HG03571 (cell line): ENCODE measurements around the gene SCO1.

Experiments
- ATAC-seq: cut with Tn5 transposase; IDR thresholded peaks from one replicate; pipeline ENCODE4 v1.9.1; 2021; ENCODE audit not compliant: unreplicated experiment

SCO1 gene

DNA sequence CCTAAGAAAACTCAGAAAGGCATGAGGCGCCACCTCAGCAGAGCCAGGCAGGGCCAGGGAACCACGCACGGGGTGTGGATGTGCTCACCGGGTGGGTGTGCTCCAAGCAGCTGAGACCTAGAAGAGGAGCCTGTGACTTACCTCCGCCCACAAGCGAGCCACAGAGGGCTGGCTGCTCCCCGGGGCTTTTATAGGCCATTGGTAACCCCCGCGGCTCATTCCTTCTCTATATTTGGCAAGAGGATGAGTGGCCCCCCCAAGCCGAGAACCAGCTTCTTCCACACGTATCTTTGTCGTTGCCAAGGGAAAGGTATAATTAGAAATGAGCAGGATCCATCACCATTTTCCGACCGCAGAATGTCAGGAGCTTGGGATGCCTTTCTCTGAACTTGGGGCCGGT is 40.2 kb downstream of the SCO1 start, which contains the start of gene MYH3:
MYH3 (minus strand) TSS at position 162 of the 400 bp plus-strand sequence. CDS start 2,245 bp downstream, outside the sequence.
- ATAC-seq, result no peak

DNA sequence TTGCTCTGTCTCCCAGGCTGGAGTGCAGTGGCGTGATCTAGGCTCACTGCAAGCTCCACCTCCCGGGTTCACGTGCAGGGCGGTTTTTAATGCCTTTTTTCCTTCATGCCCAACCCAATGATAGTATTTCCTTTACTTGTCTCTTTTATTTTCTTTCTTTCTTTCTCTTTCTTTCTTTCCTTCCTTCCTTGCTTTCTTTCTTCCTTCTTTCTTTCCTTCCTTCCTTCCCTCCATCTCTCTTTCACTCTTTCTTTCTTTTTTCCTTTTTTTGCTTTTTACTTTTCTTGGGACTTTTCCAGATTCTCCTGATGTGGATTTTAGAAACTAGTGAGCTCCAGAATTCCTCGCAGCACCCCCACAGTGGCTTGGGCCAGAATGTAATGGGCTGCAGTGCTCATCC is 43.3 kb downstream of the SCO1 start:
- no peak for ATAC-seq

DNA sequence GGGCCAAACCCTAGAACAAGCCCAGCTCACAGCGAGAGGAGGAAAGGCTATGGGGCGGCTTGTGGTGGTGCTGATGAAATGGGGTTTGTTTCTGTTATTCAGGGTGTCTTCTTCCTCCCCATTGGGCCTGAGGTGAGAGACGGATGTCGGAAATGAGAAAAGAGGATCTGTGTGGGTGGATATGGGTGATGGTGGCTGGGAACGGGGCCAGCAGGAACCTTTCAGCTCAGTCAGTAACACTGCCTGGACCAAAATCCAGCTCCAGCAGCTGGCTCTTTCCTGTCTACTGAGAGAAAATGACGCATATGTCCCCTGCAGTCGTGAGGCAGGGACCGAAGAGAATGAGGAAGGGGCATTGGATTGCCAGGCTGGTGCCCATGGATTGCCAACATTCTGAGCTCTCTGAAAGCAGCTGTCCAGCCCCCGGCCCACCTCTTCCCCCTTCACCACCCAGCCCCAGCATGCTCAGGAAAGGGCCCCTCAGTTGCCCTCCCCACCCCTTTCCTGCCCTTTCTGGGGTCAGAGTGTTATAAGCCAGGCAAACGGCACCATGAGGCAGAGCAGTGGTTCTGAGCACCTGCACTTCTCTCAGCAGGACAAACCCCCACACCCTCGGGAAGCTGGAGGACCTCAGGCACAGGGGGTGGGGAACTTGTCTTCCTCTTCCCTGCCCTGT is 44.2 kb downstream of the SCO1 start:
- no peak for ATAC-seq

DNA sequence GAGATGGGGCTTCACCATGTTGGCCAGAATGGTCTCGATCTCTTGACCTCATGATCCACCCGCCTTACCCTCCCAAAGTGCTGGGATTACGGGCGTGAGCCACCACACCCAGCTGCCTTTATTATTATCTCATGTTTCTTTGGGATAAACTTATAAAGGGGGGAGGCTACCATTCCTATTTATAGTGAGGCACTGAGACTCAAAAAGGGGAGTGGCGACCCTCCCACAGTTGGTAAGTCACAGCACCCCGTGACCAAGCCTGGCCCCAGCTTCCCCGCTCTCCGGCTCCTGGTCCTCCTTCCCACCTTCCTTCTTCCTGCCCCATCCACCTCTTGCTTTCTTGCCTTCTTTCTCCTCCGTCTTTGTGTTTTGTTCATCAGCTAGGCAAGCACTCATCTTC is 45.4 kb downstream of the SCO1 start:
- ATAC-seq, result no peak

DNA sequence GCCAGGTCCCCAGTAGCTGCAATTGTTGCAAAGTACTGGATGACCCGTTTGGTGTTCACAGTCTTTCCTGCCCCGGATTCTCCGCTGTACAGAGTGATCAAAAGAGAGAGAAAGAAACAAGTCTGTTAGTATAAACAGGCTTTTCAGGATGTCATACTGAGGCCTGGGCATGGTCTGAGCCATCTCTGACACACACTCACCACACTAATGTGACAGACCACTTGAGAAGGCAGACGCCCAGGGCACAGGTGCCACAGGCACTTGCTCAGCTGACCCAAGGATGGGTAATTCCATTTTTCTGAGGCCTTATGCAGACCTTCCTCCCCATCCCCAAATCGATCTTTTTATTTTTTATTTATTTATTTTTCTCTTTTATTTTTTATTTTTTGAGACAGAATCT is 47.7 kb downstream of the SCO1 start:
- no peak for ATAC-seq

DNA sequence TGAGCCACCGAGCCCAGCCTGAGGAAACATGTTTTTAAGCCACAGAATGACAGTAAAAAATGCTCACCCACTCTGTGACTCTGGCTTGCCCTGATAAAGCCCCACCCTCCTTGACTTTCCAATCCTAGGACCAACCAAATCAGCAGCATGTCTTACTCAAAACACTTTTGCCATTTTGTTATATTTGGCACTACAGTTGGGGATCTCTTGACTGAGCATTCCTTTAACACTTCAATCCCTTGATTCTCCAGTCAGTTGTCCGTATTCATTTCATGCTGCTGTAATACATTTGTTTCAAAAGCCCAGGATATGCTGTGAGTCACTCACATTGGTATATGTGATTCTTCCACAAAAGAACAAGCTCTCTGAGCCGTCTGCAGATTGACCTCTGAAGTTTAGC is 48.4 kb downstream of the SCO1 start:
- no peak for ATAC-seq

DNA sequence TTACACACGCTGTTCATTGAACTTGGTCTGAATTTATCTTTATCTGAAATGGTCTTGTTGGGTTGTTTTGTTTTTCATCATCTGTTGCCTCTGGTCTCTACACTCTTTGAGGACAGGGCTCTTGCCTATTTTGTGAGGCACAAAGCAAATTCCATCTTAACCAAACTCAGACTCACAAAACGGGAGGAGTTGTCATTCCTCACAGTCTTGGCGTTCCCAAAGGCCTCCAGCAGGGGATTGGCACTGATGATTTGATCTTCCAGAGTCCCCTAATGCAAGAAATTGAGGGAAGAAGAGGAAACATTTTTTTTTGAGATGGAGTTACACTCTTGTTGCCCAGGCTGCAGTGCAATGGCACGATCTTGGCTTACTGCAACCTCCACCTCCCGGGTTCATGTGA is 49.0 kb downstream of the SCO1 start:
- ATAC-seq, result no peak

DNA sequence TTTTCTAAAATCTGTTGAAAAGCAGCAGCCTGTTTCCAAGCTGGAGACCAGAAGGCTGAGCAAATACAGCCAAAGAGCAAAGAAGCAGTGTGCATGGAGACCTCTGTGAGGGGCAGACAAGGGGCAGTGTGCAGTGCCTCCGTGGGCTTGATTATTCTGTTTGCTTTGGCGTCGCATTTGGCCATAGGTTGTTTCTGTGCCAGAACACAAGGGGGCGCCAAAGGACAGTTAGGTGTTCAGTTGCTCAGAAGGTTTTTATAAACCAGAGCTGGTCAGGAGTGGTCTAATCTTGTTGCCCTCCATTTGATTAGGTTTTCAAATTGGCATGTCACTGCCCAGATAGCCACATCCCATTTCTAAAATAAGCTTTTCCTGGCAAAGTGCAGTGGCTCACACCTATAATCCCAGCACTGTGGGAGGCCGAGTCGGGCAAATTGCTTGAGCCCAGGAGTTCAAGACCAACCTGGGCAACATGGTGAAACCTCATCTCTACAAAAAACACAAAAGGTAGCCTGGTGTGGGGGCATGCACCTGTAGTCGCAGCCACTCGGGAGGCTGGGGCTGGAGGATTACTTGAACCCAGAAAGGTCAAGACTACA is 50.8 kb downstream of the SCO1 start:
- no peak for ATAC-seq

DNA sequence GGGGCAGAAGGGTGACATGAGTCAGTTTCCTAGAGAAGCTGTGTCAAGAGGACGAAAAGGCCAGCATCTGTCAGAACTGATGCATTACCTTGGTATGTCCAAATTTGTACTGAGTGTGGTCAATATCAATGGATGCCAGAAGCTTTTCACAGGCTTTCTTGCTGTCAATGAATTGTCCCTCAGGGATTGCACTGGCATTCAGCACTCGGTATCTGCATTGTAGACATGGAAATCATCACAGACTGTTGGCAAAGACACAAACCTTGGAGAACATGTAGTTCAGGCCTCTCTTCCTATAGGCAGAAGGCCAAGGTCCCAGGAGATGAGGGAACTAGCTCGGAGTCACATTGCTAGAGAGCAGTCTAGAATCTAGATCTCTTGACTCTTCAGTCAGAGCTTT is 56.9 kb downstream of the SCO1 start:
- no peak for ATAC-seq

DNA sequence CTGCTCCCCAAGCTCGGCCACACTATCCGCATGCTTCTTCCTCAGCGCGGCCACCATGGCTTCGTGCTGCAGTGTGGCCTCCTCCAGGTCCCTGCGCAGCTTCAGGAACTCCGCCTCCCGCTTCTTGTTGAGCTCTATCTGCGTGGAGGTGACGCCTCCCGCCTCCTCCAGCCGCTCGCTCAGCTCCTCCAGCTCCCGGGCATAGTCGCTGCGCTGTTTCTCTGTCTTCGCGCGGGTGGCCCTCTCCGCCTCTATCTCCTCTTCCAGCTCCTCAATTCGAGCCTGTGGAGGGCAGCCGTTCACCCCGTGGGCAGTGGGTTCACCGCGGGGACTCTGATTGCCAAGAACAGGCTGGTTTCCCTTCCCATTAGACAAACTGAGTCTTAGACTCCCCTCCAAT is 59.2 kb downstream of the SCO1 start:
- ATAC-seq, result no peak

DNA sequence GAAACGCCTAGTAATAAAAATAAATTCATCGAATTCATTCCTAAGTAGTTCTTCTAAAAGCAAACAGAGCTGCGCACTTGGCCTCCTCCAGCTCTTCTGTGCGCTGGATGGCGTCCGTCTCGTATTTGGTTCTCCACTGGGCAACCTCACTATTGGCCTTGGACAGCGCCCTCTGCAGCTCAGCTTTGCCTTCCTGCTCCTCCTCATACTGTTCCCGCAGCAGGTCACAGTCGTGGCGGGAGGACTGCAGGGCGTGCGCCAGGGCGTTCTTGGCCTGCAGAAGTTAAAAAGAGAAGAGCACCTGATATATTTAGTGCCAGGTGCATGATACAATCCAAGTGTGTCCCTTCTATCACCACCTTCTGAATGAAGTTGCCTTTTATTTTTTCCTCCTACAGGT is 62.0 kb downstream of the SCO1 start:
- no peak for ATAC-seq

DNA sequence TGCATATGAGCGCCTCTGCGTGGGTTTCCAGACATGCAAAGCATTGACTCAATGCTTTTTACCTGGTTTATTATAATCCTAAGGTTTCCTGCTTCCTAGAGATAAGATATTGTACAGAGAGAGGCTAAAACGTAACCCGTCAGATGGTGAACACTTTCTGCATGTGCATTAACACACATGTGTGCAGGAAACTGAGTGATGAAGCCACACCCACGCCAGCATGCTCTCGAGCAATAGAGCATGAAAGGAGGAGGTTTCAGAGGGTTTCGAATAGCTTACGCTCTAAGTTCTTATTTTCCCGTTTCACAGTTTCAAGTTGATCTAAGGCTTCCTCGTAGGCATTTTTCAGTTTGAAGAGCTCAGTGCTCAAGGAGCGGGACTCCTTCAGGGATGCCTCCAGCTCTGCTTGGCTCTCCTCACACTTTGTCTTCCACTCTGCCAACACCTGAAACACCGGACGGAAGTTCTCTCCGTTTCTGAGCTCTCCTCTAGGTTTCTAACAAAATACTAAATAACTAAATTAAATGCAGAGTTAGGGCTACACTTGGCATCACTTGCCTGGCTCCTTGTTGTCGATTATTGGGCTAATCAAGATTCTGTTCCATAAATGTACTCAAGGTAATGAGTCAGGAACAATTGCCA is 63.5 kb downstream of the SCO1 start:
- peak; percentile 98 for ATAC-seq

DNA sequence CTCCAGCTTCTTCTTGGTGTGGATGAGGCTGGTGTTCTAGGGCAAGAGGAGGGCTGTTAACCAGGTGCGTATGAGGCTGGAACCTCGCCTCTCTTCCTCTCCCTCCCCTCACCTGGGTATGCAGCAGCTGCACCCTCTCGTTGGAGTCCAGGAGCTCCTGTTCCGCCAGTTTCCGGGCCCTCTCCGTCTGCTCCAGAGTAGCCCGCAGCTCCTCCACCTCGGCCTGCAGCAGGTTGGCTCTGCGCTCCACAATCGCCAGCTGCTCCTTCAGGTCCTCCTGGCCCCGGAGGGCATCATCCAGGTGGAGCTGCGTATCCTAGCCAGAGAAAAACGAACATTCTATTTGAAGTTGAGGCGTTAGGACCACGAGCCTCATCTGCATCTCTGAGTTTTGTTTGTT is 65.6 kb downstream of the SCO1 start:
- ATAC-seq, result no peak

DNA sequence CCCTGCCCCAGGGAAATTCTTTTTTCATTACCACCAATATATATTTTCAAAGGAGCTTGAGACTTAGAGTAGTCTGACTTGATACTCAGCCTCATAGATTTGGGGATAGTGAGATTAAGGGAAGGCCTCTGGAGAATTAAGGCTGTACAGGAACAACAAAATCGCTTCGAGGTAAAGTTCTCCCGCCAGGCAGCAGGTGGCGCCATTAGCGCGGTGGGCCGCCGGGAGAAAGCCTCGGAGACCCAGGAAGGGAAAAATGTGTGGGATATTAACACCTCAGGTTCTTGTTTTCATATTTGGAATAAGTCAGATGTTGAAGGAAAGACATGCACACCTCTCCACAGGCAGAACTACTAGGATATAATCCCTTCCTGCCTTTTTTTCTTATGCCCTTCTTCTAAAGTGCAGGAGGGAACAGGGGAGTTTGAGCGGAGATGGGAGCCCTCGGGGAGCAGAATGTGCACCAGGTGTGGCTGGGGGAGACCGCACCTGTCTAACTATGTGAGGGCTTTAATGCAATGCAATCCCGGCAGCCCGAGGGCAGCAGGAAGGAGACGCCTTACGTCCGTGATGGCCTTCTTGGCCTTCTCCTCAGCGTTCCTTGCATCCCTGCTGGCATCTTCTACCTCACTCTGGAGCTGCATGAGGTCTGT is 66.2 kb downstream of the SCO1 start:
- no peak for ATAC-seq

DNA sequence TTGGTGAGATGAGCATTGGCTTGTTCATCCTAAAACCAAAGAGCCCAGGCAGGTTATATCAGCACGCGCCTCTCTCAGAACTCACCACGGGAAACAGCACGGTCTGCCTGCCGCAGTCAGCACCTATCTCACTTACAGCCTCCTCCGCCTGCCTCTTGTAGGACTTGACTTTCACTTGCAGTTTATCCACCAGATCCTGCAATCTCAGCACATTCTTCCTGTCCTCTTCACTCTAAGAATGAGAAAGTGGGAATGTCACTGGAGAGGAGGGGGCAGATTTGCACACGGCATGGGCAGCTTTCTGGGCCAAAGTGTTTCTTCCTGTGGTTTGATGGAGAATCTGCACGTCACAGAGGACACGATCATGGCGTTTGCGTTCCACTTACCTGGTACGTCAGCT is 67.6 kb downstream of the SCO1 start:
- ATAC-seq, result no peak

DNA sequence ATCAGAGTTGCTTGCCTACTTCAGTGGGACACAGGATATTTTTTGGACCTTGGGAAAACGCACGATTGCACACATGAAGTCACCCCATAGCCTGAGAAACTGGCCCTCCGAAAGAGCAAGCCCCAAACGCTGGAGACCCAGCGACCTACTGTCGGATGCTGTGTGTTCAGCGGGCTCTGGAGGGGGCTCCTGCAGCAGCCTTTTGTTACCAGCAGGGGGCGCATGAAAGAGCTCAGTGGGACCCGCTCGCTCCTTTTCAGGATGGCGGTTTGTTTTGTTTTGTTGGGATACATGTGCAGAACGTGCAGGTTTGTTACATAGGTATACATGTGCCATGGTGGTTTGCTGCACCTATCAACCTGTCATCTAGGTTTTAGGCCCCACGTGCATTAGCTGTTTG is 68.6 kb downstream of the SCO1 start:
- ATAC-seq, result no peak

DNA sequence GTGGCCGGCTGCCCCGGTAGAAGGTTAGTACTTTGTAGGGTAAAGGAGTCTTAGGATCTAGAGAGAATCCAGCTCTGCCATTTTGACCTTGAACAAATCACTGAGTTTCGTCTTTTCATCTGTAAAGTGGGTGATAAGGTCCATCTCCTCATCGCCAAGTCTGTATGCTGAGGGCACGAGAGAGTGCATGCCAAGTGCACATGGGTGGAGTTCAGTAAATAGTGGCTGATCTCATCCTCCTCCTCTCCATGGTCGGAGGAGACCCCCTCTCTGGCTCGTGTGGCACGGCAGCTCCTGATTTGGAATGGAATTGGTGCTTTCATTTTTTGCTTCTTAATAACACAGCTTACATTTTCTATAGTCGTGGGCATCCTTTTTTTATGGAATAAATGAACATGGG is 70.9 kb downstream of the SCO1 start:
- no peak for ATAC-seq

DNA sequence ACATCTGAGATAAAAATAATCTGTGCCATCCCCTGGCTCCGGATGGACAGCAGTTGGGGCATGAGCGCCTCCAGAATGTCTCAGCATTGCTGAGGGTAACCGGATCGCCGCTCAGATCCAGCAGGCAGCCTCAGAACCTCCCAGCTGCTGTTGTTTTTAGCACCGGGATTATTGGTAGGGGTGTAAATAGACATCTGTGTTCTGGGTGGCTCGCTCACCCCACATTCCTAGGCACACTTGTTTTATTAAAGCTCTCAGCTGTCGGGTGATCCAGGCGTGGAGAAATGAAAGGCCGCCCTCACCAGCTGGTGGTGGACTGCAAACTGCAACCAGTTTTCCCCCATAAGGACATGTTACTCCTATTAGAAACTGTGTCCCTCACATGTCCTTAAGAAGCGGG is 72.4 kb downstream of the SCO1 start:
- ATAC-seq, result no peak

DNA sequence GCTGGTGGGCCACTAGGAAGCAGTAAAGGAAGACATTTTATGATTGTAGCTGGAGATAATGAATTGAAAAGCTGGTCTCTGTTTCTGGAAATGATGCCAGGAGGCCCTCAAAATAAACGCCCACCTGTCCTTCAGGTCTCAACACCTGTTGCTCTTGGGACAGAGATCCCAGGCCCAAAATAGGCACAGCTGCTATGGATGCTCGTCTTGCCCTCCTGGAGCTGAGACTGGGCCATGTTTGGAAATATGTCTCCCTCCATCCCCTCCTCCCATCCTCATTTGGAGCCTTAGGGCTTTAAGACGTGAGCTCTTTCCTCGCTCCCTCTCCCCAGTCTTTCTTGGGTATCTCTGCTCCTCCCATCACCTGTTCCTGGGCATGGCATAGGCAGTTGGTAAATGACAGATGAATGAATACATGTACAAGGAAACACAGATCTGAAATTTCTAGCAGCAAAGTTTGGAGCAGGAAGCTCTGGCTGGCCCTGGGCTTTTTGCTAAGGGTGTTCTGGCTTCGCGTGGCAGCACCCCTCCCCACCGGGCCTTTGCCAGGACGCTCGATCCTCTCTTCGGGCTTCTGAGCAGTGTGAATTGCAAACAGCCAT is 73.5 kb downstream of the SCO1 start:
- ATAC-seq, result no peak

DNA sequence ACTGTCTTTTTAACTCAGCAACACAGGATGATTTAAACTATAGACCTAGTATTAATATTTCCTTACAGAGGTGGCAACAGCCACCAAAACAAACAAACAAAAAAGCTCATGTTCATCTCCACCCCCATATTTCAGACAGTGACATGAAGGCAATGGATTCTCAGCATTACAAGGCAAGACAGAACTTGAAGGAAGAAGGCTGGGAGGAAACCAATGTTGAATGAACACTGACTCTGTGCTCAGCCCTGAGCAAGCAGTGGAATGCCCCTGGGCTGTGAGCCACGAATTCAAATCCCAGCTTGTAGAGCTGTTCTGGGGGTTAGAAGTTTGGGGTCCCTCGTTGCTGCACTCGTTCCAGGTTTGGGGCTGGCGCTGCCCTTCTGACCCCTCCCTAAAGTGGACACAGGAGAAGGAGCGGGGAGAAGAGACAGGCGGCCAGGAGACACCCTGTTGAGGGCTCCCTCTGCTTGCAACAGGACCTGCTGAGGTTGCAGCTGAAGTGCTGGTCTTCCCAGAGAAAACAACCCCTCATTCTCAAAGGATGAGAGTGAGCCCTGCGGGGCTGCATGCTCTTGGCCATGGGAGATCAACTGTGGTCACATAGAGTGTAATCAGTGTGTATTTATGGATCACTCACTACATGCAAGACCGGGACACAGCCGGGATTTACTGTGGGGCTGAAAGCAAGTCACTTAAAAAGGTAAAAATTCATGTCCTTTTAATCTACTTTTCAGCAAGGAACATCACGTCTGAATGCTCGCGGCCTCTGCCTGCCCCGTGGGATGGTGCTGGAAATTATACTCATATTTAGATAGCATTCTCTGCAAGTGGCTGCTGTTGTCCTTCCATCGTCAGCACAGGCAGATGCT is 74.5 kb downstream of the SCO1 start:
- ATAC-seq, result no peak
